Measurements from ENCODE around the gene TMEM52.

Gene TMEM52

GRCh38 chr1:1879942-1880341, 39.1 kb downstream of the TMEM52 start:
- no peak overlapping the region for H3K27ac ChIP-seq
- no peak for TF ChIP-seq ZFX (IDR thresholded peaks at IDR 0.05; ENCODE audit: borderline replicate concordance)

GRCh38 chr1:1877865-1878436, 41.1 kb downstream of the TMEM52 start:
- no peak for TF ChIP-seq CTCF (IDR thresholded peaks at IDR 0.05)
- no peak for TF ChIP-seq ZFX (IDR thresholded peaks at IDR 0.05; ENCODE audit: borderline replicate concordance)
- no peak overlapping the region for H3K27ac ChIP-seq

- no peak for TF ChIP-seq CTCF (IDR thresholded peaks at IDR 0.05)
- TF ChIP-seq ZFX (IDR thresholded peaks at IDR 0.05; ENCODE audit: borderline replicate concordance): no peak
- H3K27ac ChIP-seq: no peak overlapping the region
Observed at GRCh38 chr1:1876335-1876930, 42.6 kb downstream of the TMEM52 start.

GRCh38 chr1:1875932-1876331, 43.1 kb downstream of the TMEM52 start:
- TF ChIP-seq ZFX (IDR thresholded peaks at IDR 0.05; ENCODE audit: borderline replicate concordance) (no peak), CTCF (IDR thresholded peaks at IDR 0.05) (no peak)
- no peak overlapping the region for H3K27ac ChIP-seq

GRCh38 chr1:1874901-1875300, 44.2 kb downstream of the TMEM52 start:
- no peak overlapping the region for H3K27ac ChIP-seq
- no peak for TF ChIP-seq ZFX (IDR thresholded peaks at IDR 0.05; ENCODE audit: borderline replicate concordance)
- no peak for TF ChIP-seq CTCF (IDR thresholded peaks at IDR 0.05)

GRCh38 chr1:1873186-1873585, 45.9 kb downstream of the TMEM52 start:
- H3K27ac ChIP-seq: no peak overlapping the region
- TF ChIP-seq ZFX (IDR thresholded peaks at IDR 0.05; ENCODE audit: borderline replicate concordance): no peak
- no peak for TF ChIP-seq CTCF (IDR thresholded peaks at IDR 0.05)

GRCh38 chr1:1872329-1872994, 46.6 kb downstream of the TMEM52 start:
- no peak overlapping the region for H3K27ac ChIP-seq
- TF ChIP-seq CTCF (IDR thresholded peaks at IDR 0.05): no peak
- no peak for TF ChIP-seq ZFX (IDR thresholded peaks at IDR 0.05; ENCODE audit: borderline replicate concordance)
